Glomerular visceral epithelial cell (primary cell): ENCODE measurements around the gene ZNF417.
"Not testable (repeated sequence)": the region's sequence is repeated elsewhere in the genome, so short reads cannot be mapped to it uniquely, and the experiment has no call there.

Experiments
- DNase-seq: peaks from one replicate; pipeline ENCODE4 v3.0.0-alpha.2; 2016; ENCODE audit errors: extremely low spot score

Gene ZNF417

GRCh38 chr19:57887195-57887941, 29.0 kb downstream of the ZNF417 start:
- DNase-seq, result no peak

- DNase-seq, result no peak
These were observed 30.3 kb downstream of the ZNF417 start for GRCh38 chr19:57886046-57886445.

GRCh38 chr19:57873883-57874799, 42.3 kb downstream of the ZNF417 start:
- DNase-seq, result not testable (repeated sequence)

DNA sequence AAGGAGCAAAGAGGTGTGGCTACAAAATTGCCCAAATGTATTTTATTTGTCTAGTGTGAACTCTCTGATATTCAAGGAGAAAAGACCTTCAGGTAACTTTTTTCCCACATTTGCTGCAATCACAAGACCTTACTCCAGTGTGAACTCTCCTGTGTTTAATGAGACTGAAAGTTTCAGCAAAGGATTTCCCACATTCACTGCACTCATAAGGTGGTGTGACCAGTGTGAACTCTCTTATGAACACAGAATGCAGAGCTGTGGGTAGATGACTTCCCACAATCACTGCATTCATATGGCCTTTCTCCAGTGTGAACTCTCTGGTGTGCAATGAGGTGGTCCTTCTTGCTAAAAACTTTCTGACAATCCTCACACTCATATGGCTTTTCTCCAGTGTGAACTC, 43.9 kb downstream of the ZNF417 start:
- DNase-seq, result no peak

GRCh38 chr19:57870225-57870624, 46.2 kb downstream of the ZNF417 start:
- no peak for DNase-seq

DNA sequence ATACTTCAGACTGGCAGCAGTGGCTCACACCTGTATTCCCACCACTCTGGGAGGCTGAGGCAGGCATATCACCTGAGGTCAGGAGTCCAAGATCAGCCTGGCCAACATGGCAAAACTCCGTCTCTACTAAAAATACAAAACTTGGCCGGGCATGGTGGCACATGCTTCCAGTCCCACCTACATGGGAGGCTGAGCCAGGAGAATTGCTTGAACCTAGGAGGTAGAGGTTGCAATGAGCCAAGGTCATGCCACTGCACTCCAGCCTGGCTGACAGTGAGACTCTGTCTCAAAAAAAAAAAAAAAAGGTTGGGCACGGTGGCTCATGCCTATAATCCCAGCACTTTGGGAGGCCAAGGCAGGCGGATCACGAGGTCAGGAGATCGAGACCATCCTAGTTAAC, 46.7 kb downstream of the ZNF417 start:
- DNase-seq, result not testable (repeated sequence)

DNA sequence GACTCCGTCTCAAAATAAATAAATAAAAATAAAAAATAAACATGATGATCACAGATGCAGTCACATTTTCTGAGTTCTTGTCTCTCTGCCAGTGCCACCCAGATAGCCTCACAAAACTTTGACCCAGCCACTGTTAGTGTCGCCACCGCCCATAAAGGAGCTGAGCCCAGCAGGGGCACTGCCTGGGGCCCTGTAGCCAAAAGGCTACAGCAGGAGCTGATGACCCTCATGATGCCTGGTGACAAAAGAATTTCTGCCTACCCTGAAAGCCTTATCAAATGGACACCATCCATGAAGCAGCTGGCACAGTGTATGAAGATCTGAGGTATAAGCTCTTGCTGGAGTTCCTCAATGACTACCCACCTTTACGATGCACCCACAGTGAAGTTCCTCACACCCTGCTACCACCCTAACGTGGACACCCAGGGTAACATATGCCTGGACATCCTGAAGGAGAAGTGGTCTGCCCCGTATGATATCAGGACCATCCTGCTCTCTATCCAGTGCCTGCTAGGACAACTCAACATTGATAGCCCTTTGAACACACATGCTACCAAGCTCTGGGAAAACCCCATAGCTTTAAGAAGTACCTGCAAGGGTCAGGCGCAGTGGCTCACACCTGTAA, 48.4 kb downstream of the ZNF417 start:
- no peak for DNase-seq
